WTC11 (cell line): ENCODE measurements around the gene CLEC4E. TPM values are rescaled to one million over a fixed set of nuclear protein-coding genes. Genes with fewer than 3 reads are reported as not detected.
"Not testable (repeated sequence)": the region's sequence is repeated elsewhere in the genome, so short reads cannot be mapped to it uniquely, and the experiment has no call there.

Experiments used
- ATAC-seq: fragments of 200-7000 bp; cut with Tn5 transposase; 2 replicates; pipeline ENCODE4 v1.10.0; 2021; ENCODE audit warnings: mild to moderate bottlenecking, moderate library complexity
- Bru-seq: library from RNA; stranded (reverse); fragments of 400-500 nt; gene quantifications from one replicate; lab custom pipeline; 2021; lab: Mats Ljungman, UMichigan
- CTCF ChIA-PET: fragments of 300-600 bp; sonication (Branson Sonifier 250); formaldehyde crosslinking; loops from one replicate; lab custom pipeline; 2021; ENCODE audit warnings: antibody characterized with exemption; lab: Charles Lee
- POLR2A ChIA-PET: fragments of 350-600 bp; sonication (Branson Sonifier 250); formaldehyde crosslinking; loops from one replicate; lab custom pipeline; 2021; ENCODE audit warnings: antibody characterized with exemption; lab: Charles Lee
- DNase-seq: peaks from one replicate; pipeline ENCODE4 v3.0.0; 2021; ENCODE audit warnings: low spot score
- H3K27ac Mint-ChIP-seq: 2 replicates; pipeline ENCODE4 v1.8.0; 2021; ENCODE audit warnings: mixed read lengths
- H3K27me3 Mint-ChIP-seq: 2 replicates; pipeline ENCODE4 v1.8.0; 2021; ENCODE audit warnings: low read depth, mild to moderate bottlenecking, moderate library complexity, mixed read lengths
- H3K36me3 Mint-ChIP-seq: 2 replicates; pipeline ENCODE4 v1.8.0; 2021; ENCODE audit warnings: mixed read lengths
- H3K4me1 Mint-ChIP-seq: 2 replicates; pipeline ENCODE4 v1.8.0; 2022; ENCODE audit warnings: mixed read lengths
- H3K4me3 Mint-ChIP-seq: 2 replicates; pipeline ENCODE4 v1.8.0; 2021; ENCODE audit warnings: mild to moderate bottlenecking, moderate library complexity, mixed read lengths
- H3K9me3 Mint-ChIP-seq: 2 replicates; pipeline ENCODE4 v1.8.0; 2021; ENCODE audit warnings: mixed read lengths
- ATF1 ChIP-seq: sonication (generic); formaldehyde crosslinking; IDR thresholded peaks from 2 replicates; pipeline ENCODE4 v1.8.1; 2023; ENCODE audit warnings: mild to moderate bottlenecking, moderate library complexity, missing genetic modification reagents
- CREB1 ChIP-seq: sonication (generic); formaldehyde crosslinking; IDR thresholded peaks from 2 replicates; pipeline ENCODE4 v1.8.0; 2023; ENCODE audit warnings: mild to moderate bottlenecking, missing genetic modification reagents
- ETV6 ChIP-seq: sonication (generic); formaldehyde crosslinking; IDR thresholded peaks from 2 replicates; pipeline ENCODE4 v1.8.1; 2022; ENCODE audit warnings: mild to moderate bottlenecking, missing genetic modification reagents
- FOXK1 ChIP-seq: sonication (generic); formaldehyde crosslinking; IDR thresholded peaks from 2 replicates; pipeline ENCODE4 v1.8.0; 2022; ENCODE audit warnings: mild to moderate bottlenecking, moderate library complexity, missing genetic modification reagents
- IRF2 ChIP-seq: sonication (generic); formaldehyde crosslinking; IDR thresholded peaks from 2 replicates; pipeline ENCODE4 v1.8.0; 2022; ENCODE audit warnings: low read depth, missing genetic modification reagents, borderline replicate concordance
- NR1H2 ChIP-seq: sonication (generic); formaldehyde crosslinking; IDR thresholded peaks from 2 replicates; pipeline ENCODE4 v1.9.0; 2021; ENCODE audit warnings: mild to moderate bottlenecking, moderate library complexity, missing genetic modification reagents
- SMAD4 ChIP-seq: sonication (generic); formaldehyde crosslinking; IDR thresholded peaks from 2 replicates; pipeline ENCODE4 v1.8.0; 2022; ENCODE audit warnings: mild to moderate bottlenecking, missing genetic modification reagents
- SP1 ChIP-seq: sonication (generic); formaldehyde crosslinking; conservative IDR thresholded peaks from 2 replicates; pipeline ENCODE4 v1.8.1; 2022; ENCODE audit warnings: missing genetic modification reagents
- TP53 ChIP-seq: sonication (generic); formaldehyde crosslinking; IDR thresholded peaks from 2 replicates; pipeline ENCODE4 v1.8.1; 2023; ENCODE audit warnings: mild to moderate bottlenecking, missing genetic modification reagents
- ZBTB21 ChIP-seq: sonication (generic); formaldehyde crosslinking; IDR thresholded peaks from 2 replicates; pipeline ENCODE4 v1.8.1; 2023; ENCODE audit warnings: mild to moderate bottlenecking, missing genetic modification reagents, borderline replicate concordance
- ZNF416 ChIP-seq: fragments of 250-450 bp; sonication (Bioruptor Pico); IDR thresholded peaks from 2 replicates; pipeline ENCODE4 v1.9.0; 2021; ENCODE audit warnings: mild to moderate bottlenecking, inconsistent platforms
- long read RNA-seq, 3 experiments: library from RNA in 1 of 3; library from capped mRNA in 1 of 3; library from polyadenylated mRNA in 1 of 3; unstranded in 2 of 3; stranded (forward) in 1 of 3; transcript quantifications; one replicate each; pipeline ENCODE4 v2.0.0, GENCODE V29; 2021
- total RNA-seq: library from RNA; stranded (reverse); gene quantifications from 3 replicates; pipeline ENCODE4 v1.2.3, GENCODE V29; 2021
- TF ChIP-seq, protein P1 (sequence below): fragments of 250-450 bp; sonication (Bioruptor Pico); IDR thresholded peaks from 2 replicates; pipeline ENCODE4 v2.1.2; 2022; ENCODE audit warnings: mild to moderate bottlenecking, moderate library complexity
- TF ChIP-seq, protein P2 (sequence below): sonication (generic); formaldehyde crosslinking; IDR thresholded peaks from 2 replicates; pipeline ENCODE4 v1.8.1; 2022; ENCODE audit warnings: mild to moderate bottlenecking, missing genetic modification reagents, moderate library complexity, borderline replicate concordance
- TF ChIP-seq, protein P3 (sequence below): fragments of 250-450 bp; sonication (Bioruptor Pico); IDR thresholded peaks from 2 replicates; pipeline ENCODE4 v1.9.0; 2021; ENCODE audit warnings: moderate library complexity, mild to moderate bottlenecking, inconsistent platforms, borderline replicate concordance
- TF ChIP-seq, protein P4 (sequence below): sonication (generic); formaldehyde crosslinking; IDR thresholded peaks from 2 replicates; pipeline ENCODE4 v1.8.0; 2023; ENCODE audit warnings: mild to moderate bottlenecking, missing genetic modification reagents

The CLEC4E gene, protein sequence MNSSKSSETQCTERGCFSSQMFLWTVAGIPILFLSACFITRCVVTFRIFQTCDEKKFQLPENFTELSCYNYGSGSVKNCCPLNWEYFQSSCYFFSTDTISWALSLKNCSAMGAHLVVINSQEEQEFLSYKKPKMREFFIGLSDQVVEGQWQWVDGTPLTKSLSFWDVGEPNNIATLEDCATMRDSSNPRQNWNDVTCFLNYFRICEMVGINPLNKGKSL
- total RNA-seq (not detected in 3 replicates), Bru-seq, nascent RNA (not detected)
- long read RNA-seq, experiment 1: 0 reads
- long read RNA-seq, experiment 2: 0 reads
- long read RNA-seq, experiment 3: 0 reads

DNA sequence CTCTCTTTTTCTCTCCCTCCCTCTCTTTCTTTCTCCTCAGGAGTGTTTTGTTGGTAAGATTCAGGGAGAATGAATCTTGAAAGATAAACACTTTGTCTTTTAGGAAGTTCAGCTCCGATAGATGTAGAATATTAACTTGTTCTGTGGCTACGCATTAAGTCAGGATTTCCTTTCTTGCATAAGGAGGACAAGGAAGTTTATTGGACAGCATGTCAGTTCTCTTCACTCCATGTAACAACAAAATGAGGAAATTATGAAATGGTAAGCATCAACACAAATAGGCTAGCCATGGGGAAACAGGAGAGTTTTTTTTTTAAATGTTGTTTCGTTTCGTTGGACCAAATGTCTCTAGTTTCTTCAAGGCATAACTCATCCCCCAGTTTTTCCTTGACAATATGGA lies at the start of gene CLEC4E:
CLEC4E (minus strand) TSS at position 75 of the 400 bp plus-strand sequence. CDS start 108 bp downstream, outside the sequence.
- CTCF ChIA-PET: interaction anchor here (1.9 kb wide), 1 partner anchor 283 kb away, joined by 6 read pairs; no protein-coding TSS in a partner anchor
- Mint-ChIP-seq H3K9me3 (peaks cover 18% of the 10 kb centered on the region), H3K36me3 (peaks cover 12% of the 10 kb centered on the region)
- H3K27me3 Mint-ChIP-seq, POLR2A ChIA-PET, H3K4me3 Mint-ChIP-seq, DNase-seq, H3K4me1 Mint-ChIP-seq, H3K27ac Mint-ChIP-seq, ATAC-seq: not testable (repeated sequence)

DNA sequence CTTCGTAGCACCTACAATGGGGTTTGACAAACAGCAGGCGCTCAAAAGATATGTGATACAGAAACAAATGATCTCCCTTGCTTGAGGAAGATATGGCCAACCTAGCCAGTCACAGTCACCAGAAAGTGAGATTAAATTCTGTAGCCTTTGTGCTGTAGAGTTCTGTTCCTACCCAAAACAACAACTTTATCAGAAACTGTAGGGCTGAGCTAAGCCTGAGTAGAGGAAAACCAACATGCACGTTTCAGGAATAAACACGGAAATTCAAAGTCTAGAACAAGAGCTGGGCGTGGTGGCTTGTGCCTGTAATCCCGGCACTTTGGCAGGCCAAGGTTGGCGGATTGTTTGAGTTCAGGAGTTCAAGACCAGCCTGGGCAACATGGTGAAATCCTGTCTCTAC lies 49.0 kb upstream of the CLEC4E start:
- Mint-ChIP-seq H3K27ac (no peak overlapping the region), H3K36me3 (no peaks in the 10 kb centered on the region), H3K27me3 (no peaks in the 10 kb centered on the region), H3K9me3 (no peaks in the 10 kb centered on the region), H3K4me3 (no peak overlapping the region), H3K4me1 (peaks cover 9% of the 10 kb centered on the region)
- no peak for DNase-seq
- ChIA-PET CTCF (interaction anchor here (0.9 to 3.2 kb wide), 3 partner anchors 24 to 67 kb away, joined by 3 to 20 read pairs (median 11); no protein-coding TSS in a partner anchor), POLR2A (no interaction called here)
- no peak for ATAC-seq
- no peak for TF ChIP-seq ZBTB21 (CRISPR knock-in tag)
- TF ChIP-seq, protein P1, sequence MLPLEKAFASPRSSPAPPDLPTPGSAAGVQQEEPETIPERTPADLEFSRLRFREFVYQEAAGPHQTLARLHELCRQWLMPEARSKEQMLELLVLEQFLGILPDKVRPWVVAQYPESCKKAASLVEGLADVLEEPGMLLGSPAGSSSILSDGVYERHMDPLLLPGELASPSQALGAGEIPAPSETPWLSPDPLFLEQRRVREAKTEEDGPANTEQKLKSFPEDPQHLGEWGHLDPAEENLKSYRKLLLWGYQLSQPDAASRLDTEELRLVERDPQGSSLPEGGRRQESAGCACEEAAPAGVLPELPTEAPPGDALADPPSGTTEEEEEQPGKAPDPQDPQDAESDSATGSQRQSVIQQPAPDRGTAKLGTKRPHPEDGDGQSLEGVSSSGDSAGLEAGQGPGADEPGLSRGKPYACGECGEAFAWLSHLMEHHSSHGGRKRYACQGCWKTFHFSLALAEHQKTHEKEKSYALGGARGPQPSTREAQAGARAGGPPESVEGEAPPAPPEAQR (CRISPR knock-in tag): no peak
- no peak for TF ChIP-seq CREB1
- TF ChIP-seq, protein P2, sequence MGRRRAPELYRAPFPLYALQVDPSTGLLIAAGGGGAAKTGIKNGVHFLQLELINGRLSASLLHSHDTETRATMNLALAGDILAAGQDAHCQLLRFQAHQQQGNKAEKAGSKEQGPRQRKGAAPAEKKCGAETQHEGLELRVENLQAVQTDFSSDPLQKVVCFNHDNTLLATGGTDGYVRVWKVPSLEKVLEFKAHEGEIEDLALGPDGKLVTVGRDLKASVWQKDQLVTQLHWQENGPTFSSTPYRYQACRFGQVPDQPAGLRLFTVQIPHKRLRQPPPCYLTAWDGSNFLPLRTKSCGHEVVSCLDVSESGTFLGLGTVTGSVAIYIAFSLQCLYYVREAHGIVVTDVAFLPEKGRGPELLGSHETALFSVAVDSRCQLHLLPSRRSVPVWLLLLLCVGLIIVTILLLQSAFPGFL (CRISPR knock-in tag): no peak

DNA sequence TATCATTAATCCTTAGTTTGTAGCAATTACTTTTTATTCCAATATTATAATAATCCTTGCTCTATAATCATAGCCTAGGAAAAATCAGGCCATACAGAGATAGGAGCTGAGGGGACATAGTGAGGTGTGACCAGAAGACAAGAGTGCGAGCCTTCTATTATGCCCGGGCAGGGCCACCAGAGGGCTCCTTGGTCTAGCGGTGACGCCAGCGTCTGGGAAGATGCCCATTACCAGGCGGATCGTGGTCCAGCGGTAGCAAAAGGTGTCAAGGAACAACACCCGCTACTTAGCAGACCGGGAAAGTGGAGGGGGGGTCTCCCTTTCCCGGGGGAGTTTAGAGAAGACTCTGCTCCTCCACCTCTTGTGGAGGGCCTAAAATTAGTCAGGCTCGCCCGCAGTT lies 43.8 kb upstream of the CLEC4E start:
- DNase-seq: peak; percentile 43
- CTCF ChIA-PET: interaction anchor here (0.9 kb wide), 1 partner anchor 25 kb away, joined by 4 read pairs; no protein-coding TSS in a partner anchor

DNA sequence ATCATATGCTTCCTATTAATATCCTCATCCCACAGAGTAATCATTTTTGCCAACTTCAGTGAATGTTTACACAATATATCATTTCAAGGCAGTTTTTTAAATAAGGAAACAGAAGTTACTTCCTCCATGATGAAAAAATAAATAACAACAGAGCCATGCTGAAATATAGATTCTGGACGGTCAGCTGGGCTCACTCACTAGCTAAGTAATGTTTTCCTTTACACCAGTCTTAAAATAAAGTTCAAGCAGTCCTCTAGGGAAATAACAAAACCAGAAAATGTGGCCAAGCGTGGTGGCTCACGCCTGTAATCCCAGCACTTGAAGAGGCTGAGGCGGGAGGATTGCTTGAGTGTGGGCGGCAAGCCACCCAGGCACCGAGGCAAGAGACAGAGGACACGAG lies 43.3 kb upstream of the CLEC4E start:
- no peaks in the 10 kb centered on the region for H3K9me3 Mint-ChIP-seq
- no peaks in the 10 kb centered on the region for H3K27me3 Mint-ChIP-seq
- no peak for ATAC-seq
- no peak overlapping the region for H3K27ac Mint-ChIP-seq
- no peak overlapping the region for H3K4me3 Mint-ChIP-seq
- no peaks in the 10 kb centered on the region for H3K4me1 Mint-ChIP-seq
- no peaks in the 10 kb centered on the region for H3K36me3 Mint-ChIP-seq
- DNase-seq: no peak
- CTCF ChIA-PET: interaction anchor here (0.9 kb wide), 1 partner anchor 25 kb away, joined by 4 read pairs; no protein-coding TSS in a partner anchor
- POLR2A ChIA-PET: no interaction called here
- no peak for TF ChIP-seq IRF2 (CRISPR knock-in tag)
- TF ChIP-seq, protein P1 (CRISPR knock-in tag): no peak
- no peak for TF ChIP-seq ZNF416 (CRISPR knock-in tag)
- TF ChIP-seq TP53 (CRISPR knock-in tag): no peak
- TF ChIP-seq FOXK1 (CRISPR knock-in tag): no peak
- TF ChIP-seq NR1H2 (CRISPR knock-in tag): no peak
- TF ChIP-seq, protein P3, sequence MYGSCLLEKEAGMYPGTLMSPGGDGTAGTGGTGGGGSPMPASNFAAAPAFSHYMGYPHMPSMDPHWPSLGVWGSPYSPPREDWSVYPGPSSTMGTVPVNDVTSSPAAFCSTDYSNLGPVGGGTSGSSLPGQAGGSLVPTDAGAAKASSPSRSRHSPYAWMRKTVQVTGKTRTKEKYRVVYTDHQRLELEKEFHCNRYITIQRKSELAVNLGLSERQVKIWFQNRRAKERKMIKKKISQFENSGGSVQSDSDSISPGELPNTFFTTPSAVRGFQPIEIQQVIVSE (CRISPR knock-in tag): no peak
- TF ChIP-seq, protein P4, sequence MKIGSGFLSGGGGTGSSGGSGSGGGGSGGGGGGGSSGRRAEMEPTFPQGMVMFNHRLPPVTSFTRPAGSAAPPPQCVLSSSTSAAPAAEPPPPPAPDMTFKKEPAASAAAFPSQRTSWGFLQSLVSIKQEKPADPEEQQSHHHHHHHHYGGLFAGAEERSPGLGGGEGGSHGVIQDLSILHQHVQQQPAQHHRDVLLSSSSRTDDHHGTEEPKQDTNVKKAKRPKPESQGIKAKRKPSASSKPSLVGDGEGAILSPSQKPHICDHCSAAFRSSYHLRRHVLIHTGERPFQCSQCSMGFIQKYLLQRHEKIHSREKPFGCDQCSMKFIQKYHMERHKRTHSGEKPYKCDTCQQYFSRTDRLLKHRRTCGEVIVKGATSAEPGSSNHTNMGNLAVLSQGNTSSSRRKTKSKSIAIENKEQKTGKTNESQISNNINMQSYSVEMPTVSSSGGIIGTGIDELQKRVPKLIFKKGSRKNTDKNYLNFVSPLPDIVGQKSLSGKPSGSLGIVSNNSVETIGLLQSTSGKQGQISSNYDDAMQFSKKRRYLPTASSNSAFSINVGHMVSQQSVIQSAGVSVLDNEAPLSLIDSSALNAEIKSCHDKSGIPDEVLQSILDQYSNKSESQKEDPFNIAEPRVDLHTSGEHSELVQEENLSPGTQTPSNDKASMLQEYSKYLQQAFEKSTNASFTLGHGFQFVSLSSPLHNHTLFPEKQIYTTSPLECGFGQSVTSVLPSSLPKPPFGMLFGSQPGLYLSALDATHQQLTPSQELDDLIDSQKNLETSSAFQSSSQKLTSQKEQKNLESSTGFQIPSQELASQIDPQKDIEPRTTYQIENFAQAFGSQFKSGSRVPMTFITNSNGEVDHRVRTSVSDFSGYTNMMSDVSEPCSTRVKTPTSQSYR (CRISPR knock-in tag): no peak
- no peak for TF ChIP-seq ATF1 (CRISPR knock-in tag)
- TF ChIP-seq SP1: no peak
- TF ChIP-seq SMAD4: no peak
- no peak for TF ChIP-seq ETV6
- TF ChIP-seq, all 79 proteins: peak for 0

More for the DNA sequence above, 43.8 kb upstream of the CLEC4E start:
- H3K4me1 Mint-ChIP-seq, POLR2A ChIA-PET, H3K4me3 Mint-ChIP-seq, ATAC-seq, H3K27ac Mint-ChIP-seq, H3K36me3 Mint-ChIP-seq, H3K9me3 Mint-ChIP-seq, H3K27me3 Mint-ChIP-seq: not testable (repeated sequence)
